Body of pancreas (tissue), 4 donors: Measurements from ENCODE around the gene CARD11.

Experiments
- POLR2A ChIP-seq, 3 donors: fragments of 450-650 bp; IDR thresholded peaks; one replicate each; pipeline ENCODE4 v1.6.1; 2016; ENCODE audit warnings: antibody characterized with exemption in 3 of 3, mild to moderate bottlenecking in 2 of 3
- TF ChIP-seq, protein P1 (sequence below), 7 experiments: fragments of 450-650 bp in 4 of 7; fragments of 200-600 bp in 3 of 7; sonication (generic) in 3 of 7; IDR thresholded peaks; one replicate each; pipeline ENCODE4 v1.5.1; 2016 to 2019; ENCODE audit warnings: antibody characterized with exemption in 7 of 7

DNA sequence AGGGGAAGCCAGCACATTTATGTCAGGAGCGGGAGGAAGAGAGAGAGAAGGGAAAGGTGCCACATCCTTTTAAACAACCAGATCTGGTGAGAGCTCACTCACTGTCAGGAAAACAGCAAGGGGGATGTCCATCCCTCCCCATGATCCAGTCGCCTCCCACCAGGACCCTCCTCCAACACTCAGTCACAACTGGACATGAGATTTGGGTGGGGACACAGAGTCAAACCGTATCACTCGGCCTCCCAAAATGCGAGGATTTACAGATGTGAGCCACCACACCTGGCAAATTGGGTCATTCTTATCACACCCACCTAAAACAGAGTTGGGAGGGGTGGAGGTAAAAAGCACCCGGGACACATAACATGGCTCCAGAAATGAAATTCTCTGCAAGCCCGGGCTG lies 41.0 kb downstream of the CARD11 start:
- TF ChIP-seq, protein P1, sequence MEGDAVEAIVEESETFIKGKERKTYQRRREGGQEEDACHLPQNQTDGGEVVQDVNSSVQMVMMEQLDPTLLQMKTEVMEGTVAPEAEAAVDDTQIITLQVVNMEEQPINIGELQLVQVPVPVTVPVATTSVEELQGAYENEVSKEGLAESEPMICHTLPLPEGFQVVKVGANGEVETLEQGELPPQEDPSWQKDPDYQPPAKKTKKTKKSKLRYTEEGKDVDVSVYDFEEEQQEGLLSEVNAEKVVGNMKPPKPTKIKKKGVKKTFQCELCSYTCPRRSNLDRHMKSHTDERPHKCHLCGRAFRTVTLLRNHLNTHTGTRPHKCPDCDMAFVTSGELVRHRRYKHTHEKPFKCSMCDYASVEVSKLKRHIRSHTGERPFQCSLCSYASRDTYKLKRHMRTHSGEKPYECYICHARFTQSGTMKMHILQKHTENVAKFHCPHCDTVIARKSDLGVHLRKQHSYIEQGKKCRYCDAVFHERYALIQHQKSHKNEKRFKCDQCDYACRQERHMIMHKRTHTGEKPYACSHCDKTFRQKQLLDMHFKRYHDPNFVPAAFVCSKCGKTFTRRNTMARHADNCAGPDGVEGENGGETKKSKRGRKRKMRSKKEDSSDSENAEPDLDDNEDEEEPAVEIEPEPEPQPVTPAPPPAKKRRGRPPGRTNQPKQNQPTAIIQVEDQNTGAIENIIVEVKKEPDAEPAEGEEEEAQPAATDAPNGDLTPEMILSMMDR (IDR thresholded peaks at IDR 0.05), result no peak
- TF ChIP-seq POLR2A (IDR thresholded peaks at IDR 0.05), result no peak
